HG03354 (cell line): ENCODE measurements around the gene CEP76.

Experiments
- ATAC-seq: cut with Tn5 transposase; IDR thresholded peaks from one replicate; pipeline ENCODE4 v1.9.1; 2021; ENCODE audit warnings: mild to moderate bottlenecking; ENCODE audit not compliant: unreplicated experiment, poor library complexity, severe bottlenecking

CEP76 gene

GRCh38 chr18:12721495-12722275, 19.2 kb upstream of the CEP76 start:
- no peak for ATAC-seq

- no peak for ATAC-seq
Observed at GRCh38 chr18:12711446-12711845, 8.9 kb upstream of the CEP76 start.

- ATAC-seq, result no peak
Observed at GRCh38 chr18:12703664-12704063, 1.1 kb upstream of the CEP76 start.

GRCh38 chr18:12703096-12703567, 609 bp upstream of the CEP76 start:
- ATAC-seq, result peak; percentile 45

- no peak for ATAC-seq
Observed at GRCh38 chr18:12701161-12701560, 1.4 kb downstream of the CEP76 start.

GRCh38 chr18:12699747-12700146, 2.8 kb downstream of the CEP76 start:
- no peak for ATAC-seq

- no peak for ATAC-seq
Observed at GRCh38 chr18:12694032-12694431, 8.5 kb downstream of the CEP76 start.

- ATAC-seq, result no peak
Observed at GRCh38 chr18:12692206-12692605, 10.3 kb downstream of the CEP76 start.

- ATAC-seq, result no peak
Observed at GRCh38 chr18:12689256-12689850, 13.2 kb downstream of the CEP76 start.

- ATAC-seq, result no peak
Observed at GRCh38 chr18:12686100-12686499, 16.4 kb downstream of the CEP76 start.

- no peak for ATAC-seq
Observed at GRCh38 chr18:12679183-12679786, 23.2 kb downstream of the CEP76 start.

- ATAC-seq, result no peak
Observed at GRCh38 chr18:12668041-12668440, 34.5 kb downstream of the CEP76 start.

- ATAC-seq, result no peak
Observed at GRCh38 chr18:12659904-12660605, 42.5 kb downstream of the CEP76 start.

- no peak for ATAC-seq
Observed at GRCh38 chr18:12658426-12659138, 43.9 kb downstream of the CEP76 start.

GRCh38 chr18:12657684-12658425, 44.7 kb downstream of the CEP76 start, which contains the start of gene SPIRE1:
SPIRE1 (minus strand) TSS chr18:12658107; CDS start chr18:12657866, 241 bp downstream.
- peak; percentile 67 for ATAC-seq

GRCh38 chr18:12656938-12657683, 45.4 kb downstream of the CEP76 start:
- ATAC-seq, result peak; percentile 52

GRCh38 chr18:12656605-12656937, 46.0 kb downstream of the CEP76 start:
- no peak for ATAC-seq

- no peak for ATAC-seq
Observed at GRCh38 chr18:12654971-12655370, 47.6 kb downstream of the CEP76 start.
